HCT116 (cell line): ENCODE results near the gene RDH8. TPM values are rescaled to one million over a fixed set of nuclear protein-coding genes. Genes with fewer than 3 reads are reported as not detected.

Source experiments
- ATAC-seq: fragments of 200-7000 bp; cut with Tn5 transposase; 2 replicates; pipeline ENCODE4 v1.9.1; 2020; ENCODE audit warnings: mild to moderate bottlenecking, moderate library complexity
- BruUV-seq: library from RNA; stranded (reverse); fragments of 400-500 nt; replicated peaks from 2 replicates; lab custom pipeline; 2021; lab: Mats Ljungman, UMichigan
- CTCF ChIA-PET: fragments of 300-600 bp; sonication (Branson Sonifier 250); formaldehyde crosslinking; loops from one replicate; lab custom pipeline; 2021; ENCODE audit warnings: antibody characterized with exemption; lab: Charles Lee
- POLR2A ChIA-PET: fragments of 300-600, 350-600 bp; sonication (Branson Sonifier 250); formaldehyde crosslinking; loops from one replicate; lab custom pipeline; 2021; ENCODE audit warnings: antibody characterized with exemption; lab: Charles Lee
- RAD21 ChIA-PET, 2 experiments: fragments of 300-600 bp; sonication (Branson Sonifier 250); formaldehyde crosslinking; loops; one replicate each; lab custom pipeline; 2023; ENCODE audit warnings: low total read pairs in 2 of 2; ENCODE audit not compliant: uncharacterized antibody in 2 of 2, unreplicated experiment in 2 of 2, low non-redundant PET in 1 of 2; lab: Charles Lee
- DNase-seq: peaks from one replicate; pipeline ENCODE4 v3.0.0-alpha.2; 2010; ENCODE audit warnings: low read depth, low spot score
- H2AFZ ChIP-seq: fragments of 200-600 bp; shearing (Covaris generic), sonication (generic); 2 replicates; pipeline ENCODE4 v1.6.1; 2017; ENCODE audit warnings: low read depth, mixed run types, mixed read lengths, antibody characterized with exemption, low read length; ENCODE audit not compliant: poor library complexity, severe bottlenecking
- H3K27ac ChIP-seq: 2 replicates; pipeline ENCODE4 v1.5.1; 2012; ENCODE audit warnings: low read depth, low read length
- H3K27me3 ChIP-seq: fragments of 200-600 bp; sonication (generic); 2 replicates; pipeline ENCODE4 v1.6.1; 2016; ENCODE audit warnings: mixed run types, low read length, mixed read lengths; ENCODE audit not compliant: insufficient read depth
- H3K36me3 ChIP-seq, 2 experiments: fragments of 200-500 bp in 1 of 2; fragments of 200-600 bp in 1 of 2; sonication (Bioruptor generic) in 1 of 2; sonication (generic) in 1 of 2; 2 replicates each; pipeline versions ENCODE4 v1.5.1 to v1.6.1; 2014 to 2016; ENCODE audit warnings: low read length in 2 of 2, inconsistent platforms in 1 of 2, mixed read lengths in 1 of 2, mixed run types in 1 of 2; ENCODE audit not compliant: insufficient read depth in 2 of 2, control insufficient read depth in 1 of 2
- H3K4me1 ChIP-seq, 2 experiments: fragments of 200-600 bp in 1 of 2; sonication (generic) in 1 of 2; 2 replicates each; pipeline versions ENCODE4 v1.5.1 to v1.6.1; 2012 to 2017; ENCODE audit warnings: low read length in 2 of 2, inconsistent platforms in 1 of 2, mild to moderate bottlenecking in 1 of 2, mixed read lengths in 1 of 2, mixed run types in 1 of 2, moderate library complexity in 1 of 2; ENCODE audit not compliant: insufficient read depth in 2 of 2, control insufficient read depth in 1 of 2
- H3K4me2 ChIP-seq: fragments of 200-600 bp; sonication (generic); 2 replicates; pipeline ENCODE4 v1.6.1; 2017; ENCODE audit warnings: mixed run types, low read length, mixed read lengths
- H3K4me3 ChIP-seq, 2 experiments: fragments of 200-600 bp in 1 of 2; sonication (generic) in 1 of 2; replicated peaks in 1 of 2; 2 replicates each; pipeline ENCODE4 v1.5.1; 2011 to 2016; ENCODE audit warnings: low read length in 2 of 2, control low read depth in 1 of 2, low read depth in 1 of 2, mild to moderate bottlenecking in 1 of 2, mixed read lengths in 1 of 2, mixed run types in 1 of 2
- H3K79me2 ChIP-seq: fragments of 200-600 bp; sonication (generic); 2 replicates; pipeline ENCODE4 v1.6.1; 2017; ENCODE audit warnings: mild to moderate bottlenecking, mixed run types, low read length, moderate library complexity, mixed read lengths; ENCODE audit not compliant: insufficient read depth
- H3K9ac ChIP-seq: fragments of 200-600 bp; sonication (generic); 2 replicates; pipeline ENCODE4 v1.6.1; 2016; ENCODE audit warnings: low read length, mixed read lengths
- H3K9me2 ChIP-seq: fragments of 200-600 bp; sonication (generic), shearing (Covaris generic); 2 replicates; pipeline ENCODE4 v1.6.1; 2017; ENCODE audit warnings: mixed run types, mild to moderate bottlenecking, moderate library complexity; ENCODE audit not compliant: insufficient read depth
- H3K9me3 ChIP-seq, 2 experiments: fragments of 200-500 bp in 1 of 2; fragments of 200-600 bp in 1 of 2; sonication (Bioruptor generic) in 1 of 2; sonication (generic) in 1 of 2; 2 replicates each; pipeline ENCODE4 v1.6.1; 2014 to 2017; ENCODE audit warnings: low read length in 2 of 2, mixed read lengths in 2 of 2, inconsistent platforms in 1 of 2, low read depth in 1 of 2, mild to moderate bottlenecking in 1 of 2, mixed run types in 1 of 2, moderate library complexity in 1 of 2; ENCODE audit not compliant: control insufficient read depth in 1 of 2, insufficient read depth in 1 of 2
- H4K20me1 ChIP-seq: fragments of 200-600 bp; sonication (generic), shearing (Covaris generic); 2 replicates; pipeline ENCODE4 v1.6.1; 2017; ENCODE audit warnings: mixed run types, mild to moderate bottlenecking, moderate library complexity; ENCODE audit not compliant: insufficient read depth
- CBX3 ChIP-seq: IDR thresholded peaks from 2 replicates; pipeline ENCODE4 v1.6.1; 2012; ENCODE audit warnings: low read depth
- CEBPB ChIP-seq: IDR thresholded peaks from 2 replicates; pipeline ENCODE4 v1.6.1; 2012; ENCODE audit warnings: low read depth
- CTCF ChIP-seq, 3 experiments: fragments of 200-600 bp in 1 of 3; sonication (generic) in 1 of 3; IDR thresholded peaks in 2 of 3; conservative IDR thresholded peaks in 1 of 3; 2 replicates each; pipeline ENCODE4 v1.5.1; 2012 to 2017; ENCODE audit warnings: low read depth in 2 of 3, low read length in 2 of 3, antibody characterized with exemption in 1 of 3, borderline replicate concordance in 1 of 3, control low read depth in 1 of 3, mild to moderate bottlenecking in 1 of 3, mixed read lengths in 1 of 3, mixed run types in 1 of 3, moderate library complexity in 1 of 3; ENCODE audit not compliant: insufficient read depth in 1 of 3
- EZH2 ChIP-seq: fragments of 200-600 bp; sonication (generic); IDR thresholded peaks from 2 replicates; pipeline ENCODE4 v1.6.1; 2017; ENCODE audit warnings: antibody characterized with exemption, mixed run types
- EZH2phosphoT487 ChIP-seq: fragments of 200-600 bp; IDR thresholded peaks from 2 replicates; pipeline ENCODE4 v1.6.1; 2018; ENCODE audit warnings: antibody characterized with exemption, borderline replicate concordance
- FOSL1 ChIP-seq: IDR thresholded peaks from 2 replicates; pipeline ENCODE4 v1.6.1; 2012; ENCODE audit warnings: low read depth
- JUND ChIP-seq: IDR thresholded peaks from 2 replicates; pipeline ENCODE4 v1.6.1; 2012
- MAX ChIP-seq: IDR thresholded peaks from 2 replicates; pipeline ENCODE4 v1.6.1; 2012
- POLR2A ChIP-seq: IDR thresholded peaks from 2 replicates; pipeline ENCODE4 v1.7.0; 2011; ENCODE audit warnings: borderline replicate concordance; ENCODE audit not compliant: insufficient read depth, insufficient read length; ENCODE audit errors: extremely low read depth
- POLR2AphosphoS5 ChIP-seq: IDR thresholded peaks from 2 replicates; pipeline ENCODE4 v1.6.1; 2011; ENCODE audit warnings: mild to moderate bottlenecking, low read depth, low read length, moderate library complexity
- RAD21 ChIP-seq: IDR thresholded peaks from 2 replicates; pipeline ENCODE4 v1.6.1; 2012; ENCODE audit warnings: low read depth, mild to moderate bottlenecking
- REST ChIP-seq: IDR thresholded peaks from 2 replicates; pipeline ENCODE4 v1.6.1; 2012; ENCODE audit warnings: low read depth
- SIN3A ChIP-seq: IDR thresholded peaks from 2 replicates; pipeline ENCODE4 v1.6.1; 2012; ENCODE audit warnings: low read depth
- SP1 ChIP-seq: IDR thresholded peaks from 2 replicates; pipeline ENCODE4 v1.6.1; 2012; ENCODE audit warnings: low read depth
- SRF ChIP-seq: IDR thresholded peaks from 2 replicates; pipeline ENCODE4 v1.6.1; 2012; ENCODE audit warnings: low read depth
- TCF7L2 ChIP-seq: IDR thresholded peaks from 2 replicates; pipeline ENCODE4 v1.7.0; 2011; ENCODE audit warnings: borderline replicate concordance, inconsistent platforms; ENCODE audit not compliant: insufficient read depth, insufficient read length; ENCODE audit errors: extremely low read depth
- YY1 ChIP-seq: IDR thresholded peaks from 2 replicates; pipeline ENCODE4 v1.6.1; 2011; ENCODE audit warnings: low read length, low read depth, moderate library complexity, mild to moderate bottlenecking; ENCODE audit not compliant: insufficient replicate concordance; ENCODE audit errors: extremely low read depth
- ZFX ChIP-seq: fragments of 450-650 bp; IDR thresholded peaks from 2 replicates; pipeline ENCODE4 v1.6.1; 2017
- intact Hi-C: fragments of 100-400 bp; cut with micrococcal nuclease; formaldehyde crosslinking; loops from 2 replicates; pipeline ENCODE4 v1.10.0; 2022
- total RNA-seq: library from RNA; stranded (reverse); gene quantifications from one replicate; pipeline ENCODE4 v1.2.1, GENCODE V29; 2021; ENCODE audit not compliant: unreplicated experiment

Gene RDH8
- total RNA-seq, 1 experiment from 2014 or later, result not detected

GRCh38 chr19:10006752-10007323, 6.4 kb upstream of the RDH8 start:
- peaks cover 0 to 27% of the 10 kb centered on the region in 2 experiments; a peak in 2 of 4 replicates for H3K4me1 ChIP-seq
- peaks cover 32% of the 10 kb centered on the region; the same call in 1 of the 2 replicates for H3K27me3 ChIP-seq
- TF ChIP-seq SP1, result no peak
- TF ChIP-seq CBX3, result no peak
- TF ChIP-seq YY1, result no peak
- TF ChIP-seq SIN3A, result no peak
- no peak for TF ChIP-seq EZH2
- TF ChIP-seq SRF, result no peak
- TF ChIP-seq POLR2A, result no peak
- TF ChIP-seq ZFX, result no peak
- TF ChIP-seq FOSL1, result no peak
- no peak for TF ChIP-seq POLR2AphosphoS5
- no peak for TF ChIP-seq EZH2phosphoT487
- TF ChIP-seq REST, result no peak
- no peak for TF ChIP-seq TCF7L2
- no peak for TF ChIP-seq RAD21
- no peak for TF ChIP-seq JUND
- no peak for TF ChIP-seq CEBPB
- TF ChIP-seq CTCF (IDR thresholded peaks at IDR 0.05 in 2 of 3, conservative IDR thresholded peaks at IDR 0.05 in 1 of 3; ENCODE audit: borderline replicate concordance in 1 of 3, insufficient read depth in 1 of 3, low read depth in 2 of 3, low read length in 2 of 3), result no peak
- no peak for TF ChIP-seq MAX
- H3K9me2 ChIP-seq, result no peaks in the 10 kb centered on the region
- POLR2A ChIA-PET, result no interaction called here
- H3K4me3 ChIP-seq, result no peak overlapping the region
- H4K20me1 ChIP-seq, result no peaks in the 10 kb centered on the region
- H3K4me2 ChIP-seq, result no peak overlapping the region
- no peak for ATAC-seq
- H3K27ac ChIP-seq, result no peak overlapping the region
- no peak for DNase-seq
- RAD21 ChIA-PET, result no interaction called here
- H3K79me2 ChIP-seq, result no peaks in the 10 kb centered on the region
- CTCF ChIA-PET, result no interaction called here
- no peaks in the 10 kb centered on the region for H3K36me3 ChIP-seq
- no peak overlapping the region for H2AFZ ChIP-seq
- BruUV-seq, result no TSS peak
- intact Hi-C loops, result no loop called here
- no peaks in the 10 kb centered on the region for H3K9me3 ChIP-seq
- no peak overlapping the region for H3K9ac ChIP-seq
